Measurements from ENCODE around the gene PATJ.
"Not testable (repeated sequence)": the region's sequence is repeated elsewhere in the genome, so short reads cannot be mapped to it uniquely, and the experiment has no call there.

PATJ gene

GRCh38 chr1:61790837-61791236 lies 48.6 kb downstream of the PATJ start:
- H3K27me3 ChIP-seq (ENCODE audit: control insufficient read depth in 1 of 2, insufficient read depth in 2 of 2, low read length in 2 of 2): no peaks in the 10 kb centered on the region
- no peaks in the 10 kb centered on the region for H3K9me3 ChIP-seq (ENCODE audit: control insufficient read depth in 2 of 2, low read length in 2 of 2)
- H3K4me3 ChIP-seq (ENCODE audit: low read length in 2 of 2): no peak overlapping the region
- H3K4me1 ChIP-seq (ENCODE audit: control insufficient read depth, insufficient read depth, low read length): no peaks in the 10 kb centered on the region
- no peak overlapping the region for H3K9ac ChIP-seq (ENCODE audit: low read length in 2 of 2)
- H3K27ac ChIP-seq (ENCODE audit: low read length): no peak overlapping the region
- peaks cover 3 to 8% of the 10 kb centered on the region in 2 donors for H3K36me3 ChIP-seq (ENCODE audit: control insufficient read depth in 2 of 2, insufficient read depth in 2 of 2, low read length in 2 of 2)

GRCh38 chr1:61797045-61797755 lies 54.9 kb downstream of the PATJ start:
- H3K4me1 ChIP-seq (ENCODE audit: control insufficient read depth, insufficient read depth, low read length): no peaks in the 10 kb centered on the region
- peaks cover 0 to 4% of the 10 kb centered on the region in 2 donors for H3K36me3 ChIP-seq (ENCODE audit: control insufficient read depth in 2 of 2, insufficient read depth in 2 of 2, low read length in 2 of 2)
- no peaks in the 10 kb centered on the region for H3K9me3 ChIP-seq (ENCODE audit: control insufficient read depth in 2 of 2, low read length in 2 of 2)
- H3K27ac ChIP-seq (ENCODE audit: low read length): no peak overlapping the region
- H3K27me3 ChIP-seq (ENCODE audit: control insufficient read depth in 1 of 2, insufficient read depth in 2 of 2, low read length in 2 of 2): no peaks in the 10 kb centered on the region
- H3K4me3 ChIP-seq (ENCODE audit: low read length in 2 of 2): no peak overlapping the region
- H3K9ac ChIP-seq (ENCODE audit: low read length in 2 of 2): no peak overlapping the region

- H3K27ac ChIP-seq (ENCODE audit: low read length); H3K36me3 ChIP-seq (ENCODE audit: control insufficient read depth in 2 of 2, insufficient read depth in 2 of 2, low read length in 2 of 2); H3K27me3 ChIP-seq (ENCODE audit: control insufficient read depth in 1 of 2, insufficient read depth in 2 of 2, low read length in 2 of 2); H3K9ac ChIP-seq (ENCODE audit: low read length in 2 of 2); H3K9me3 ChIP-seq (ENCODE audit: control insufficient read depth in 2 of 2, low read length in 2 of 2); H3K4me3 ChIP-seq (ENCODE audit: low read length in 2 of 2); H3K4me1 ChIP-seq (ENCODE audit: control insufficient read depth, insufficient read depth, low read length): not testable (repeated sequence)
These were observed 58.8 kb downstream of the PATJ start for GRCh38 chr1:61801047-61801446.

GRCh38 chr1:61807606-61808140 lies 65.4 kb downstream of the PATJ start:
- H3K36me3 ChIP-seq (ENCODE audit: control insufficient read depth in 2 of 2, insufficient read depth in 2 of 2, low read length in 2 of 2): peaks cover 3% of the 10 kb centered on the region in 2 donors
- H3K4me3 ChIP-seq (ENCODE audit: low read length in 2 of 2): no peak overlapping the region
- H3K9me3 ChIP-seq (ENCODE audit: control insufficient read depth in 2 of 2, low read length in 2 of 2): no peaks in the 10 kb centered on the region
- H3K4me1 ChIP-seq (ENCODE audit: control insufficient read depth, insufficient read depth, low read length): no peaks in the 10 kb centered on the region
- H3K27ac ChIP-seq (ENCODE audit: low read length): no peak overlapping the region
- no peaks in the 10 kb centered on the region for H3K27me3 ChIP-seq (ENCODE audit: control insufficient read depth in 1 of 2, insufficient read depth in 2 of 2, low read length in 2 of 2)
- no peak overlapping the region for H3K9ac ChIP-seq (ENCODE audit: low read length in 2 of 2)

- Histone ChIP-seq H3K4me3 (ENCODE audit: low read length in 2 of 2) (no peak overlapping the region), H3K27ac (ENCODE audit: low read length) (no peak overlapping the region), H3K36me3 (ENCODE audit: control insufficient read depth in 2 of 2, insufficient read depth in 2 of 2, low read length in 2 of 2) (peaks cover 3% of the 10 kb centered on the region in 2 donors), H3K9me3 (ENCODE audit: control insufficient read depth in 2 of 2, low read length in 2 of 2) (no peaks in the 10 kb centered on the region), H3K4me1 (ENCODE audit: control insufficient read depth, insufficient read depth, low read length) (no peaks in the 10 kb centered on the region), H3K9ac (ENCODE audit: low read length in 2 of 2) (no peak overlapping the region), H3K27me3 (ENCODE audit: control insufficient read depth in 1 of 2, insufficient read depth in 2 of 2, low read length in 2 of 2) (no peaks in the 10 kb centered on the region)
These were observed 66.0 kb downstream of the PATJ start for GRCh38 chr1:61808321-61808720.

- Histone ChIP-seq H3K27me3 (ENCODE audit: control insufficient read depth in 1 of 2, insufficient read depth in 2 of 2, low read length in 2 of 2) (no peaks in the 10 kb centered on the region), H3K4me1 (ENCODE audit: control insufficient read depth, insufficient read depth, low read length) (no peaks in the 10 kb centered on the region), H3K4me3 (ENCODE audit: low read length in 2 of 2) (no peak overlapping the region), H3K9ac (ENCODE audit: low read length in 2 of 2) (no peak overlapping the region), H3K9me3 (ENCODE audit: control insufficient read depth in 2 of 2, low read length in 2 of 2) (no peaks in the 10 kb centered on the region), H3K36me3 (ENCODE audit: control insufficient read depth in 2 of 2, insufficient read depth in 2 of 2, low read length in 2 of 2) (peaks cover 3% of the 10 kb centered on the region in 2 donors), H3K27ac (ENCODE audit: low read length) (no peak overlapping the region)
These were observed 66.7 kb downstream of the PATJ start for GRCh38 chr1:61808968-61809367.

- peaks cover 0 to 2% of the 10 kb centered on the region in 2 donors for H3K36me3 ChIP-seq (ENCODE audit: control insufficient read depth in 2 of 2, insufficient read depth in 2 of 2, low read length in 2 of 2)
- H3K9me3 ChIP-seq (ENCODE audit: control insufficient read depth in 2 of 2, low read length in 2 of 2): no peaks in the 10 kb centered on the region
- no peaks in the 10 kb centered on the region for H3K27me3 ChIP-seq (ENCODE audit: control insufficient read depth in 1 of 2, insufficient read depth in 2 of 2, low read length in 2 of 2)
- no peak overlapping the region for H3K9ac ChIP-seq (ENCODE audit: low read length in 2 of 2)
- no peak overlapping the region for H3K27ac ChIP-seq (ENCODE audit: low read length)
- no peaks in the 10 kb centered on the region for H3K4me1 ChIP-seq (ENCODE audit: control insufficient read depth, insufficient read depth, low read length)
- no peak overlapping the region for H3K4me3 ChIP-seq (ENCODE audit: low read length in 2 of 2)
These were observed 70.6 kb downstream of the PATJ start for GRCh38 chr1:61812916-61813315.

GRCh38 chr1:61816191-61816590 lies 73.9 kb downstream of the PATJ start:
- no peaks in the 10 kb centered on the region for H3K9me3 ChIP-seq (ENCODE audit: control insufficient read depth in 2 of 2, low read length in 2 of 2)
- H3K27ac ChIP-seq (ENCODE audit: low read length): no peak overlapping the region
- no peak overlapping the region for H3K4me3 ChIP-seq (ENCODE audit: low read length in 2 of 2)
- no peaks in the 10 kb centered on the region for H3K27me3 ChIP-seq (ENCODE audit: control insufficient read depth in 1 of 2, insufficient read depth in 2 of 2, low read length in 2 of 2)
- H3K9ac ChIP-seq (ENCODE audit: low read length in 2 of 2): no peak overlapping the region
- peaks cover 2 to 7% of the 10 kb centered on the region in 2 donors for H3K36me3 ChIP-seq (ENCODE audit: control insufficient read depth in 2 of 2, insufficient read depth in 2 of 2, low read length in 2 of 2)
- H3K4me1 ChIP-seq (ENCODE audit: control insufficient read depth, insufficient read depth, low read length): no peaks in the 10 kb centered on the region

GRCh38 chr1:61818992-61819391 lies 76.7 kb downstream of the PATJ start:
- no peak overlapping the region for H3K9ac ChIP-seq (ENCODE audit: low read length in 2 of 2)
- H3K27ac ChIP-seq (ENCODE audit: low read length): no peak overlapping the region
- H3K4me1 ChIP-seq (ENCODE audit: control insufficient read depth, insufficient read depth, low read length): no peaks in the 10 kb centered on the region

GRCh38 chr1:61819421-61819820 lies 77.1 kb downstream of the PATJ start:
- H3K9me3 ChIP-seq (ENCODE audit: control insufficient read depth in 2 of 2, low read length in 2 of 2): no peaks in the 10 kb centered on the region
- H3K27me3 ChIP-seq (ENCODE audit: control insufficient read depth in 1 of 2, insufficient read depth in 2 of 2, low read length in 2 of 2): no peaks in the 10 kb centered on the region
- H3K27ac ChIP-seq (ENCODE audit: low read length): no peak overlapping the region
- no peaks in the 10 kb centered on the region for H3K4me1 ChIP-seq (ENCODE audit: control insufficient read depth, insufficient read depth, low read length)
- H3K4me3 ChIP-seq (ENCODE audit: low read length in 2 of 2): no peak overlapping the region
- H3K36me3 ChIP-seq (ENCODE audit: control insufficient read depth in 2 of 2, insufficient read depth in 2 of 2, low read length in 2 of 2): peaks cover 6 to 13% of the 10 kb centered on the region in 2 donors
- H3K9ac ChIP-seq (ENCODE audit: low read length in 2 of 2): no peak overlapping the region

More at GRCh38 chr1:61818992-61819391, 76.7 kb downstream of the PATJ start:
- no peaks in the 10 kb centered on the region for H3K9me3 ChIP-seq (ENCODE audit: control insufficient read depth in 2 of 2, low read length in 2 of 2)
- no peaks in the 10 kb centered on the region for H3K27me3 ChIP-seq (ENCODE audit: control insufficient read depth in 1 of 2, insufficient read depth in 2 of 2, low read length in 2 of 2)
- peaks cover 6 to 13% of the 10 kb centered on the region in 2 donors for H3K36me3 ChIP-seq (ENCODE audit: control insufficient read depth in 2 of 2, insufficient read depth in 2 of 2, low read length in 2 of 2)
- no peak overlapping the region for H3K4me3 ChIP-seq (ENCODE audit: low read length in 2 of 2)

GRCh38 chr1:61825393-61825792 lies 83.1 kb downstream of the PATJ start:
- Histone ChIP-seq H3K27me3 (ENCODE audit: control insufficient read depth in 1 of 2, insufficient read depth in 2 of 2, low read length in 2 of 2) (no peaks in the 10 kb centered on the region), H3K9me3 (ENCODE audit: control insufficient read depth in 2 of 2, low read length in 2 of 2) (no peaks in the 10 kb centered on the region), H3K36me3 (ENCODE audit: control insufficient read depth in 2 of 2, insufficient read depth in 2 of 2, low read length in 2 of 2) (peaks cover 11% of the 10 kb centered on the region in 2 donors), H3K4me1 (ENCODE audit: control insufficient read depth, insufficient read depth, low read length) (no peaks in the 10 kb centered on the region), H3K4me3 (ENCODE audit: low read length in 2 of 2) (no peak overlapping the region), H3K9ac (ENCODE audit: low read length in 2 of 2) (no peak overlapping the region), H3K27ac (ENCODE audit: low read length) (no peak overlapping the region)

Measured in stomach smooth muscle (tissue), 2 donors.